HG02938 (cell line): ENCODE results near the gene GPR42.
A peak's percentile ranks its signal among the peaks of the same experiment; 100 is the strongest.
"Not testable (repeated sequence)": the region's sequence is repeated elsewhere in the genome, so short reads cannot be mapped to it uniquely, and the experiment has no call there.

Source experiments
- ATAC-seq: cut with Tn5 transposase; IDR thresholded peaks from one replicate; pipeline ENCODE4 v1.9.1; 2021; ENCODE audit warnings: mild to moderate bottlenecking, moderate library complexity; ENCODE audit not compliant: unreplicated experiment

Gene GPR42

DNA sequence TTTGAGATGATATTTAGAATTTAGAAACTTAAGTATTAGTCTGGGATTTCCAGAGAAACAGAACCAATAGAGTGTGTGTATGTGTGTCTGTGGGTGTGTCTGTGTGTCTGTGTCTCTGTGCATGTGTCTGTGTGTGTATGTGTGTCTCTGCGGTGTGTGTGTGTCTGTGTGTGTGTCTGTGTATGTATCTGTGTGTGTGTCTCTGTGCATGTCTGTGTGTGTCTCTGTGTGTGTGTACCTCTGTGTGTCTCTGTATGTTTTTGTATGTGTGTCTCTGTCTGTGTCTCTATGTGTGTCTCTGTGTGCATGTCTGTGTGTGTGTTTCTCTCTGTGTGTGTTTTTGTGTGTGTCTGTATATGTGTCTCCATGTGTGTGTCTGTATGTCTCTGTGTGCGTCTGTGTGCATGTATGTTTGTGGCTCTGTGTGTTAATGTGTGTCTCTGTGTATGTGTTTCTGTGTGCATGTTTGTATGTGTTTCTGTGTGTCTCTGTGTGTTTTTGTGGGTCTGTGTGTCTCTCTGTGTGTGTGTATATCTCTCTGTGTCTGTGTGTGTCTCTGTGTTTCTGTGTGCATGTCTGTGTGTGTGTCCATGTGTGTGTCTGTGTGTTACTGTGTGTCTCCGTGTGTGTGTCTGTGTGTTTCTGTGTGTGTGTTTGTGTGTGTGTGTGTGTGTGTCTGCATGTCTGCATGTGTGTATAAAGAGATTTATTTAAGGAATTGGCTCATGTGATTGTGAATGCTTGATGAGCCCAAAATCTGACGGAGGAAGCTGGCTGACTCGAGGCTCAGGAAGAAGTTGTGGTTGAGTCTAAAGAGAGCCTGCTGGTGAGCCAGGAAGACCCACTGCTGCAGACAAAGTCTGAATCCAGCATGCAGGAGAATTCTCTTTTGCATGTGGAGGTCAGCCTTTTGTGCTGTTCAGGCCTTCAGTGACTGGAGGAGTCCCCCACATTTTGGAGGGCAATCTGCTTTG is 22.2 kb downstream of the GPR42 start:
- ATAC-seq = no peak

DNA sequence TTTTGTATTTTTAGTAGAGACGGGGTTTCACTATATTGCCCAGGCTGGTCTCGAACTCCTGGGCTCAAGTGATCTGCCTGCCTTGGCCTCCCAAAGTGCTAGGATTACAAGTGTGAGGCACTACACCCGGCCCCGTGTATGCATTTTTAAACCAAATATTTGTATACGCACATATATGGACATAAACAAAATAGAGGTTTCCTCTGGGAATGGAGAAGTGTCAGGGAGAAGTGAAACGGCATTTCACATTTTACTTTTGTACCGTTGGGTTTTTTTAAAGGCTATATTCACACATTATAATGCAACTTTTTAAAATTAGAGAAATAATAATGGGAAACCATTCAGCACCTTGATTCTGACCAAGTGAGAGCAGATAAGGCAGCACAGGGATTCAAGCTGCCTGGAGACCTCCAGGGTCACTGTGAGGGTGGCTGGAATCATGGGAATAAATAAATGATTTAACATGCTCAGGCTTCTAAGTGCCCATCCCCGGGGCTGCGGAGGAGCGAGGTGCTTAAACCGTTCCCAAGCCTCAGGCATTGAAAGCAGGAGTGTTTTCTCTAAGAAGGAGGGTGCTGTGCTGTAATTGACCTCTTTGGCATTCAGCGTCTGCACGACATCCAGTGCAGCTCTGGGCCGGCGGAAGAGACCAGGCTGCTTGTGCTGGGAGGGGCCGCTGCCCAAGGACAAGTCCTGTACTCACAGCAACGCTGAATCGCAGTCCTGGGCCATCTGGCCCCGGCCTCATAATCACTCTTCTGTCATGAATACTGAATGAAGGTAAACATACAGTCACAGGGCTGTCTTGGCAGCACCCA is 24.7 kb downstream of the GPR42 start:
- no peak for ATAC-seq

GRCh38 chr19:35396240-35396885 is 25.5 kb downstream of the GPR42 start:
- ATAC-seq = no peak

DNA sequence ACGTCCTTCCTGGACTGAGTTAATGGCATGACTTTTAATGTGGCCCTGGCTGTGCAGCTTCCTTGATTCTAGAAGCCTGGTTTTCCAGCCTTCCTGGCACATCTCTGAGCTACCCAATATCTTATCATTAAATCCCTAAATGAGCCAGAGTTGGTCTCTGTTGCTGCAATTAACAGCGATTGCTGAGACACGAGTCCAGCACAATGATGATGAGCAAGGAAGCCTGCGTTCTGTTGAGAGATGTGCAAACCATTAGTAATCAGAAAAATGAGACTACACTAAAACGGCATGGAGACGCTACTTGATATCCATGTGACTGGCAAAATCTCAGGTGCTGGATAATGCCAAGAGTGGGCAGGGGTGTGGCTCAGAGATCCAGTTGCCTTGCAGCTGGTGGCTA is 26.2 kb downstream of the GPR42 start:
- ATAC-seq = no peak

GRCh38 chr19:35398570-35398969 is 27.7 kb downstream of the GPR42 start:
- ATAC-seq = no peak

GRCh38 chr19:35399231-35399630 is 28.4 kb downstream of the GPR42 start:
- ATAC-seq = no peak

- no peak for ATAC-seq
Observed at GRCh38 chr19:35399948-35400772, 29.3 kb downstream of the GPR42 start.

DNA sequence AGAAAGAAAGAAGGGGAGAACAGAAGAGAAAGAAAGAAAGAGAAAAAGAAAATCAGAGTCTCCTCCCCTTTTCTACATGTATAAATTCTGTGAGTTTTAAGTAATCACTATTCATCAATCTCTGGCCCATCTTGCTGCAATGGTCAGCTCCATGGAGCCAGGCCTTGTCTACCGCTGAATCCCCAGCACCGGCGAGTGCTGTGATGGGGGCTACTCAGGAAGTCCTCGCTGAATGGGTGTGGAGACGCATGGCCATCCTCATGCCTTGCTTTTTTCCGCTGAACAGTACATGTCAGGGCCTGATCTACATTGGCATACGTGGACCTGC is 29.9 kb downstream of the GPR42 start:
- no peak for ATAC-seq

- not testable (repeated sequence) for ATAC-seq
Observed at GRCh38 chr19:35401416-35401815, 30.5 kb downstream of the GPR42 start.

GRCh38 chr19:35403116-35403760 is 32.4 kb downstream of the GPR42 start:
- ATAC-seq = no peak

GRCh38 chr19:35404879-35405622 is 34.2 kb downstream of the GPR42 start:
- no peak for ATAC-seq

DNA sequence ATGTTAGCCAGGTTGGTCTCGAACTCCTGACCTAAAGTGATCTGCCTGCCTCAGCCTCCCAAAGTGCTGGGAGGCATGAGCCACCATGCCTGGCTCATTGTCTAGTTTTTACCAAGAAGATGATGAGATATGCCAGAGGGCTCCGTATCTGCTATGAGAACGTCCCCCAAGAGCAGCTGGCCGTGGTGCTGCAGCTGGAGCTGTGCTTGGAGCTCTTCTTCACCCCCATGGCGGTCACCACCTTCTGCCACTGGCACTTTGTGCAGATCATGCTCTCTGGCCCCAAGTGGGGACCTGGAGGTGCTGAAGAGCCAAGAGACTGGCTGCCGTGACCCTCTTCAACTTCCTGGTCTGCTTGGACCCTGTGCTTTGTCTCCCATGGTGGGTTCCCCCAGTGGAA is 36.8 kb downstream of the GPR42 start:
- ATAC-seq = no peak

- peak; percentile 68 for ATAC-seq
Observed at GRCh38 chr19:35408284-35409171, 37.7 kb downstream of the GPR42 start.

DNA sequence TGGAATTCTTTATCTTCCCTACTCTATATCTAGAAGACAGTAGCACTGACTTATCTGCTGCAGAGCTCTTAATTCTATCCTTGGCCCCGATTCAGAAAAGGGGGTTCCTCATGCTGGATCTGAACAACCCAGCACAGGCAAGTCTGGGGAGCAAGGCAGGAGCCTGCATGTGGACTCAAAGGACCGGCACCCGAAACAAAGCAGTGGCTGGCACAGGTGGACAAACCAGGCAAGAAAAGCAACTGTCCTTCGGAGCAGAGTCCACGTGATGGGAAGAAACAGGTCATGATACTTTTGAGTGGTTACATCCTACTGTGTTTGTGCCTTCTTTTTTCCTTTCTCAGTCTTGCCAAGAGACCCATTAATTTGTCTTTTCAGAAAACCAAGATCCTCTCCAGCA is 38.3 kb downstream of the GPR42 start:
- no peak for ATAC-seq

DNA sequence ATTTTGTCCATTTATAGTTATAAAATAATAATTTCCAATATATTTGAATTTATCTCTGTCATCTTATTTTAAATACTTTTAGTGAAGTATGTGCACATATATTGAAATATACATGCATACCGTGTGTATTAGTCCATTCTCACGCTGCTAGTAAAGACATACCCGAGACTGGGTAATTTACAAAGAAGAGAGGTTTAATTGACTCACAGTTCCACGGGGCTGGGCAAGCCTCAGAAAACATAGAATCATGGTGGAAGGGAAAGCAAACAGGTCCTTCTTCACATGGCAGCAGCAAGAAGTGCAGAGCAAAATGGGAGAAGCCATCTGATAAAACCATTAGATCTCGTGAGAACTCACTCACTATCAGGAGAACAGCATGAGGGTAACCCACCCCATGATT is 39.6 kb downstream of the GPR42 start:
- ATAC-seq = no peak

- ATAC-seq = no peak
Observed at GRCh38 chr19:35414442-35414841, 43.6 kb downstream of the GPR42 start.

DNA sequence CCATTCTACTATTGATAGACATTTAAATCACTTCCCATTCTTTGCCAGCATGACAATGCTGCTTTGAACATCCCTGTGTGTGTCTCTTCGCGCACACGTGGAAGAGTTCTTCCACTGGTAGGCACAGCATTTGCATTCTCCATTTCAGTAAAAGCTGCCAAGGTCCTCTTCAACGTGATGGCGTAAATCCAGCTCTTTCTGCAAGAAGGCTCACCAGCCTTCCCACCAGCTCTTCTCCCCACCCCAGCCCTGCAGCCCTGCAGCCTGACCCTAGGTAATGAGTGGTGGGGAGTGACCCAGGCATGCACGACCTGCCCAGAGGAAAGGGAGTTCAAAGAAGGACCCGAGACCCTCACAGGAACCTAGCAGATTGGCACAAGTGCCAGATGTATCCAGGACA is 45.5 kb downstream of the GPR42 start:
- no peak for ATAC-seq

DNA sequence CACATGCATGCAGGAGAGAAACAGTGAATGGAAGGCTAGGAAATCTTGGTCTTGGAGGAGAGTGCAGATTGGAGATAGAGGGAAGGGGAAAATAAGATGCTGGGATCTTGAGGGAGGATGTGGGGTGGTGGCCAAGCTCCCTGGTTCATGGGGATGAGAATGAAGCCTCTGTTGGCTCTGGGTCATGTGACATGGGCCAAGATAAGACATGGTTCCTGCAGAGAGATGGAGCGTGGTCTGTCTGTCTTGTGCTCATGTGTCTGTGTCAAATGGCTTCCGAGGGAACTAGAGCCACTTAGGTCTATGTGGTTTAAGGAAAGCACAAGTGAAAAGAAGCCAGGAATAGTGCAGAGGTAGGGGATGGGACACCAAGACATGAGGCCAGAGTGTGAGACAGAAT is 46.4 kb downstream of the GPR42 start:
- no peak for ATAC-seq
